ENCODE results near the gene FMO2.
A peak's percentile ranks its signal among the peaks of the same experiment; 100 is the strongest.

The FMO2 gene

GRCh38 chr1:171174560-171175294 is 10.4 kb upstream of the FMO2 start:
- no peak for DNase-seq

GRCh38 chr1:171177261-171177660 is 7.8 kb upstream of the FMO2 start:
- no peak for DNase-seq

DNA sequence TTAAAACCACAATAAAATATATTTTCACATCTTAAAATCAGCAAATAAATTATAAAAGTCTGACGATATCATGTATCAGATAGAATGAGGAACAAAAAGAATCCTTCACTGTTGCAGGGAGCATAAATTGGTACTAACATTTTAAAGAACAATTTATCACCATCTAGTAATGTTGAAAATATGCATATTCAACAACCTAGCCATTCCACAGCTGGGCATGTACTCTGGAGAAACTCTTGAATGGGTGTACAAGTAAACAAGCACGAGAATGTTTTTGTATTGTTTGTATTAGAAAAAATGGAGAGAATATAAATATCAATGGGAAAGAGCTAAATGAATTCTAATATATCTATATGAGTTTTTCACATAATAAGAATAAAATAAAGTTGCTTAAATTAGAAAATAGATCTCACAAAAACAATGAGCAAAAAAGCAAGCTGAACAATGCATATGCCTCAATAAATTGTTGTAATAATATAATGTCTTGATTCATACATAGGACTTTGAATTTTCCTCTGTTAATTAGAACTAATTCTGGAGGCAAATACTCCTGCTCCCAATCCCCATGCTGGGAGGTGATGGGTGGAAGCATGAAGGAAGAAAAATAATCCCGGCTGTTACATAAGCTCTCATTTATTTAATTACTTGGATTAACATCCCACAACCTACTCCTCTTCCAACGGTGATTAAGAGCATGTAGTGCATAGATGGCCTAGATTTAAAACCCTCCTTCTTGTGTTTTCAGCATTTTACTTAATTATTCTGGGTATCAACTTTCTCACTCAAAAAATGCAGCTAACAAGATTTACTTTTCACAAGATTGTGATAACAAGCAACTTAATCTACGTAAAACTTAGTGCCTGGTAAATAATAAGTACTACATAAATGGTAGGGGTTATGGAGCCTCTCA is 5.5 kb upstream of the FMO2 start:
- DNase-seq: no peak

DNA sequence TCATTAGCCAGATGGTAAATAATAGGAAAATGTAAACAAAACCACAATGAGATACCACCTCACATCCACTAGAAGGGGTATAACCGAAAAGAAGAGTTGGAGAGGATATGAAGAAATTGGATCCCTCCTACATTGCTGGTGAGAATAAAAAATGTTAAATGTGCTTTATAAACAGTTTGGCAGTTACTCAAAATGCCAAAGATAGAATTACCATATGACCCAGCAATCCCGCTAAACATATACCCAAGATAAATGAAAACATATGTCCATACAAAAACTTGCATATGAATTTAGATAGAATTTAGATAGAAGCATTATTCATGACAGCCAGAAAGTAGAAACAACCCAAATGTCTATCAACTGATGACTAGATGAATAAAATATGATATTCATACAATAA is 4.4 kb upstream of the FMO2 start:
- DNase-seq: no peak

DNA sequence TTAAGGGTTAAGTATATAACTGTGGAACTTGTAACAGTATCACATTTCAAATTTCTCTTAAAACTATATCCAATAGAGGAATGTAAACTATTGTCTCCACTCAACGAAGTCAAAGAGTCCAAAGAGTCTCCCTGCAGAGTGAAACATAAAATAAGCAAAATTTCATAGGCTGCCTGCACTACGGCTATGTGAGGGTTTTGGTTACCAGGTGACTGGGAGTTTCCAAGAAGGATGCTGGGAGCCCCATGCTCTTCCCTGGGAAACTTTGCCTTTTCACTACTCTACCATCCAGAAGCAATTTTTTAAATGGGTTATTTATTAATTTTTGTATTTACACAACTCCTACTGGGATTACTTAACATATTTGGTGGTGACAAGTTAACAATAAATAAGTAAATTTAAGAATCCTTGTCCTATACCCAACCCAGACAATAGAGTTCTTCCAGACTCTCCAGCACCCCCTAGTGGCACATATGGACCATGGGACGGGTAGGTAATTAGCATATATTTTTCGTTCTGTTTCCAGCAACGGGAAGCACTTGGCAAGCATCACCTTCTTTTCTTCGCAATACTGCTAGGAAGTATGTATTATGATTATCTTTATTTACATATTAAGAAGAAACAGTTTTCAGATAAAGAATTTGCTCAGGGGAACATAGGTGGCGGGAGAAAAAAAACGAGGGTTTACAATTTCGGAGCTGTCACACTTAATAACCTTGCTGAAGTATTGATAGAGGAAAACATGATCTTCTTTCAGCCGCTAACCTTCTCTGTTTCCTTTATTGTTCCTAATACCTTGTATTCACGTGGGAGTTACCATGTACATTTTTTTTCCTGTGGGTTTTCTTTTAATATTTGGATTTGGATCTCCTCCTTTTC is 3.5 kb downstream of the FMO2 start:
- peak in 1 of 4 experiments; percentile 2 for DNase-seq

DNA sequence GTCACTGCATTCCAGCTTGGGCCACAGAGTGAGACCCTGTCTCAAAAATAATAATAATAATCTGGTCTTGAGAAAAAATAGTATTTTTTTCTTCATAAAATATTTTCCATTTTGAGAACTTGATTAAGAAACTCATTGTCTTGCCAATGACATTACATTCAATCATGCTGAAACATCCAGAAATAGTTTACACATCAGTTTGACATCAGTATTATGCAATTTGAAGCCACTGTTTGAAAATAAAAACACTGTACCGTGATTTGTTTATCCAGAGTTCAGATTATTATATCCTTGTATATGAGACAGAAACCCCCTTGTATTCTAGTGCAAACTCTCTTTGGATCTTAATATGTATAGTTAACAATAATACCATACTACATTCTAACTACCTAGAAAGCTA is 6.9 kb downstream of the FMO2 start:
- no peak for DNase-seq

DNA sequence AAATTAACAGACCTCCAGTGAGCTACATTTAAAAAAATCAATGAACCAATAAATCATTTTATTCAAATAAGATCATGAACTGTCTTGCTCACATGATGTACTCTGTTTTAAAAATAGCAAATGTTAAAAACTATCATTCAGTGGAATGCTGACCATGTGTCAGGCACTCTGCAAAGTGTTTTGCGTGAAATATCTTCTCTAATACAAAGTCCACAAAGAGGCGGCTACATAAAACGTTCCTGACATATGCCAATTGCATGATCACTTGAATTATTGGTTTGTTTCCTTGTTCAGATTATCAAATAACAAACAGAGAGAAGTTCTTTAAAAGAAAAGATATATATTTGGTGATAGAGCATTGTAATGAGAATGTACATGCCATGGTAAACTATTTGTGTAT is 10.7 kb downstream of the FMO2 start:
- DNase-seq: no peak

- no peak for DNase-seq
Measured at GRCh38 chr1:171196351-171196750, 11.3 kb downstream of the FMO2 start.

- DNase-seq: no peak
Measured at GRCh38 chr1:171198081-171198480, 13.0 kb downstream of the FMO2 start.

DNA sequence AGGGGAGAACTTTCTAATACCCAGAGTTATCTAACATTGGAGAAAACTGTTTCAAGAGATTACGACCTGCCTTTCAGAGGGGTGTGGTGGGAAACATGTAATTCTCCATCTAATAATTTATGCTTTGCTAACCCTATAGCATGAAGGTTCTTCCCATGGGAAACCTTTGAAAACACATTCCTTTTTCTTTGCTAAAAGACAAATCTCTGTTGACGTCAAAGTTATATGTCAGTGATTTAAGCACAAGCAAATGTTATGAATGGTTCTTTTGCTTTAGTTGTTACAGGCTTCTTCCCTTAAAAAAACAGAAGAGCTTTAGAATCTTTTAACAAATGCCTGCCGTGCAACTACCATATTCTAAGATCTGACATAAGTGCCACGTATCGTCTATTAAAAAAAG is 19.2 kb downstream of the FMO2 start:
- no peak for DNase-seq

GRCh38 chr1:171206204-171206977 is 21.3 kb downstream of the FMO2 start:
- DNase-seq: no peak

DNA sequence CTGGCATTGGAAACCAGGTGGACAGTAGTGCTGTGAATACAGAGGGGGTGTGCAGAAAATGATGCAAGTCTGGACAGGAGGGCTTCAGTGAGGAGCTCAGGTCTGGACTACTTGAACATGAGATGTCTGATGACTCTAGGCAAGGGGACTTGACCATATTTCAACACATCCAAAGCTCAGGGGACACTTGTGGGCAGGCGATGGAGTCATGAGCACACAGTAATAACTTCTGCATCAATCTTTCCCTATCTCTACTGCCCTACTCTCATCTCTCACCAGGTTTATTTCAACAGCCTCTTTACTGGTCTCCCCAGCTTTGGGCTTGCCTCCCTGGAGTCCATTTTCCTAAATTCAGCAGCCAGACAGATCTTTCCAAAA is 21.9 kb downstream of the FMO2 start:
- no peak for DNase-seq

GRCh38 chr1:171207377-171207776 is 22.3 kb downstream of the FMO2 start:
- DNase-seq: no peak

DNA sequence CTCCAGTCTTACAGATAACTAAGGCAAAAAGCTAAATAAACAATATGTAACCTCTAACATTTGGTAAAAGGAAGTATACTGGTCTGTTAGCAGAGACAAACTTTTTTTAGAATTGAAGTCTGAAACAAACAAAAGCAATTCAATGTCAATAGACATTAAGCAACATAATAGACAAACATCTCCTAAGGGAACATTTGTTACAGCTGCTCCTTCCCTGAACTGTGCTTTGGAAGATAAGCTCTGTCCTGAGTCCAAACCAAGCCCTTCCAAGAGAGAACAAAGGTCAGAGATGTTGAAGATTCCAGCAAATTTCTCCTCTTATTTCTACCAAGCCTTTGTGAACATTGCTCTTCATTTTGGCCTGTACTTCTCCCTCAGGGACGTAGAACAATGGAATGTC is 25.3 kb downstream of the FMO2 start:
- DNase-seq: no peak

- no peak for DNase-seq
Measured at GRCh38 chr1:171212607-171213351, 27.7 kb downstream of the FMO2 start.

- no peak for DNase-seq
Measured at GRCh38 chr1:171213559-171214454, 28.7 kb downstream of the FMO2 start.

DNA sequence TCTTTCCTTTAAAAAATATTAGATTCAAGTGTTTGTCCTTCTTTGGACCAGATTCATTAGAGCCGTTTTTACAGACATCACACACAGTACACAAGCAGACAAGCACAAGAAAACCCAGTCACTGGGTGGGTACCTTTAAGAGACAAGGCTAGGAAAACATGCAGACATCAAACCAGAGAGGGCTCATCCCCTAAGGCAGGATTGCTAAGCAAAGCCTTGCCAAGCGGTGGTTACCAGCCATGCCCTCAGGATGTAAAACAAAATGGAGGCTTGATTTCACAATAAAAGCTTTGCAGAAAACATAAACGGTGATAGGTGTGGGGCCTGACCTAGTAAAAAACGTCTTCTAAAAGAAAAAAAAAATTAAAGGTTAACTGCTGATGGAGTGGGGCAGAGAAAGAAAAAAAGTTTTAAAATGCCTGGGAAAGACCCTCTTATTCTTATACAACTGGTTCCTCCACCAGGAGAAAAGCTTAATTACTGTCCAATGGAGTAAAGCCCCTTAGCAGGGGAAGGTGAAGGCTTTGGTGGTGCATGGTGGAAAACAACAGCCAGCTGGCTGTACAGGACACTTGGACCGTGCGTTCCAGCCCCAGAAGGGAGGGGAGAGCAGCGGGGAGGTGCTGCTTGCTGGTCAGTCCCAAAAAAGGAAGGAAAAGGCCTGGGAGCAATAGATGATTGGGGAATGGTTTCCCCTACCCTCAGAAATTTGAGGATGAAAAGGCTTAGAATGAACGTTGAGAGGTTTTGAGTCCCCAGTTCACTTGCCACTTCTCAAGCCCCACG is 32.8 kb downstream of the FMO2 start:
- DNase-seq: no peak

- DNase-seq: no peak
Measured at GRCh38 chr1:171218661-171219060, 33.6 kb downstream of the FMO2 start.

GRCh38 chr1:171219346-171220080 is 34.4 kb downstream of the FMO2 start:
- DNase-seq: no peak

All from activated CD4-positive, CD25-positive, alpha-beta regulatory T cell (primary cell).